ENCODE measurements around the gene IPO5. TPM values are rescaled to one million over a fixed set of nuclear protein-coding genes. Genes with fewer than 3 reads are reported as not detected.

Gene IPO5
- total and polyA plus RNA-seq, 2 of the 4 experiments (the other 2 are of a cell fraction): 89.2 to 270 TPM

DNA sequence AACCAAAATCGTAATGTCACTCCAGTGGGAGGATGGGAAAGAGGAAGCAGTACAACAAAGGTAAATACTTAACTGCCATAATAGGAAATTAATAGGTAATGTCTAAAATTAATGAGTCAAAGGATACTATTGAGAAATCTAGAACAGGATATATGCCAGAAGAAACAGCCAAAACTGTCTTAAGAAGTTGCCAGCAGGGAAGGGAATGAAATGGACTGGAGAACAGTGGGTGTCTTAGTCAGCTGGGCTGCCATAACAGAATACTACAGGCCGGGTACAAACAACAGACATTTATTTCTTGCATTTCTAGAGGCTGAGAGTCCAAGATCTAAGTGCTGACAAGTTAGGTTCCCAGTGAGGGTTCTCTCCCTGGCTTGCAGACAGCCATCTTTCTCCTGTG is 40.3 kb upstream of the IPO5 start:
- H4K8ac ChIP-seq (ENCODE audit: low read depth in 2 of 2, low read length in 2 of 2): no peak overlapping the region
- no peak overlapping the region for H2BK5ac ChIP-seq (ENCODE audit: low read depth, low read length, poor library complexity, severe bottlenecking)
- in situ Hi-C loops (cut with MboI; ENCODE audit: low sequenced_read_pairs): no loop called here
- no peaks in the 10 kb centered on the region for H4K20me1 ChIP-seq (ENCODE audit: insufficient read depth, low read length)
- no peak overlapping the region for H3K4ac ChIP-seq (ENCODE audit: low read depth, low read length)
- no peak overlapping the region for H2BK15ac ChIP-seq (ENCODE audit: low read depth, low read length)
- no peak overlapping the region for H3K23ac ChIP-seq (ENCODE audit: low read depth, low read length)
- no peak overlapping the region for H3K18ac ChIP-seq (ENCODE audit: low read depth, low read length)
- no peak overlapping the region for H3K4me2 ChIP-seq (ENCODE audit: low read depth, low read length)
- H3K14ac ChIP-seq (replicated peaks; ENCODE audit: low read depth, low read length): no peak overlapping the region
- no peak overlapping the region; the same call in 1 of the 2 replicates for H2AK5ac ChIP-seq (ENCODE audit: low read depth, low read length)
- no peak overlapping the region for H2BK120ac ChIP-seq (ENCODE audit: low read depth, low read length)
- no peak overlapping the region for H4K5ac ChIP-seq (ENCODE audit: low read depth, low read length)
- dilution Hi-C loops (cut with HindIII; ENCODE audit: low sequenced_read_pairs, unreplicated experiment): no loop called here
- H3K9ac ChIP-seq (ENCODE audit: low read depth, low read length): no peak overlapping the region
- H2AK9ac ChIP-seq (replicated peaks; ENCODE audit: low read depth, low read length, poor library complexity): no peak overlapping the region
- ATAC-seq (ENCODE audit: low read depth) (no peak), DNase-seq (no peak)
- no peak overlapping the region for H2BK20ac ChIP-seq (ENCODE audit: low read depth, low read length)
- POLR2A ChIA-PET (ENCODE audit: unreplicated experiment): no interaction called here
- H2AFZ ChIP-seq (replicated peaks; ENCODE audit: low read length, poor library complexity): no peak overlapping the region
- H3K9me1 ChIP-seq (ENCODE audit: insufficient read depth, low read length): peaks cover 3% of the 10 kb centered on the region; the same call in 1 of the 2 replicates
- H3K4me3 ChIP-seq (ENCODE audit: insufficient read depth, low read depth, low read length): no peak overlapping the region
- no peak overlapping the region for H4K91ac ChIP-seq (ENCODE audit: insufficient read depth, low read depth, low read length)
- H3K36me3 ChIP-seq (ENCODE audit: control insufficient read depth, insufficient read depth, low read length): no peaks in the 10 kb centered on the region
- no peaks in the 10 kb centered on the region for H3K4me1 ChIP-seq (ENCODE audit: control insufficient read depth, insufficient read depth, low read length)
- no CpG with 5 or more reads among the region's 2 CpGs for WGBS, 2 experiments (ENCODE audit: extremely low coverage in 2 of 2, insufficient read length in 1 of 2)
- no peaks in the 10 kb centered on the region for H3K27me3 ChIP-seq (ENCODE audit: control insufficient read depth, insufficient read depth, low read length)
- intact Hi-C loops (cut with micrococcal nuclease): loop anchor here (5.0 kb wide), 1 partner anchor 56 kb away; no protein-coding TSS in a partner anchor
- no peak for TF ChIP-seq SMC3 (IDR thresholded peaks at IDR 0.05; ENCODE audit: low read depth, low read length)
- TF ChIP-seq MXI1 (IDR thresholded peaks at IDR 0.05; ENCODE audit: borderline replicate concordance, low read depth, low read length): no peak
- TF ChIP-seq FOS (IDR thresholded peaks at IDR 0.05; ENCODE audit: low read depth, low read length): no peak
- TF ChIP-seq NFE2L2 (IDR thresholded peaks at IDR 0.05; ENCODE audit: low read depth, low read length): no peak
- TF ChIP-seq RCOR1 (IDR thresholded peaks at IDR 0.05; ENCODE audit: insufficient replicate concordance, low read length): no peak
- TF ChIP-seq, protein P1, sequence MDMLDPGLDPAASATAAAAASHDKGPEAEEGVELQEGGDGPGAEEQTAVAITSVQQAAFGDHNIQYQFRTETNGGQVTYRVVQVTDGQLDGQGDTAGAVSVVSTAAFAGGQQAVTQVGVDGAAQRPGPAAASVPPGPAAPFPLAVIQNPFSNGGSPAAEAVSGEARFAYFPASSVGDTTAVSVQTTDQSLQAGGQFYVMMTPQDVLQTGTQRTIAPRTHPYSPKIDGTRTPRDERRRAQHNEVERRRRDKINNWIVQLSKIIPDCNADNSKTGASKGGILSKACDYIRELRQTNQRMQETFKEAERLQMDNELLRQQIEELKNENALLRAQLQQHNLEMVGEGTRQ (IDR thresholded peaks at IDR 0.05; ENCODE audit: low read depth, low read length): no peak
- no peak for TF ChIP-seq BHLHE40 (IDR thresholded peaks at IDR 0.05; ENCODE audit: low read depth, low read length)
- TF ChIP-seq CHD1 (IDR thresholded peaks at IDR 0.05; ENCODE audit: low read depth, low read length): no peak
- no peak for TF ChIP-seq CEBPB (IDR thresholded peaks at IDR 0.05; ENCODE audit: low read depth, low read length)
- TF ChIP-seq, protein P2, sequence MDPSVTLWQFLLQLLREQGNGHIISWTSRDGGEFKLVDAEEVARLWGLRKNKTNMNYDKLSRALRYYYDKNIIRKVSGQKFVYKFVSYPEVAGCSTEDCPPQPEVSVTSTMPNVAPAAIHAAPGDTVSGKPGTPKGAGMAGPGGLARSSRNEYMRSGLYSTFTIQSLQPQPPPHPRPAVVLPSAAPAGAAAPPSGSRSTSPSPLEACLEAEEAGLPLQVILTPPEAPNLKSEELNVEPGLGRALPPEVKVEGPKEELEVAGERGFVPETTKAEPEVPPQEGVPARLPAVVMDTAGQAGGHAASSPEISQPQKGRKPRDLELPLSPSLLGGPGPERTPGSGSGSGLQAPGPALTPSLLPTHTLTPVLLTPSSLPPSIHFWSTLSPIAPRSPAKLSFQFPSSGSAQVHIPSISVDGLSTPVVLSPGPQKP (IDR thresholded peaks at IDR 0.05; ENCODE audit: borderline replicate concordance, low read depth, low read length): no peak
- BruUV-seq (replicated peaks): no TSS peak
- H3K9me3 ChIP-seq (ENCODE audit: control insufficient read depth, insufficient read depth, low read length): no peaks in the 10 kb centered on the region; the same call in 1 of the 2 replicates
- no peak overlapping the region for H3K56ac ChIP-seq (ENCODE audit: extremely low read depth, insufficient read depth, low read length)
- no peaks in the 10 kb centered on the region for H3K79me1 ChIP-seq (ENCODE audit: low read depth in 1 of 2, low read length in 2 of 2)
- CTCF ChIA-PET: no interaction called here
- H3K27ac ChIP-seq (ENCODE audit: insufficient read depth, low read length): no peak overlapping the region

Measured in IMR-90 (cell line).